ENCODE data around the gene EMC9.

EMC9 gene

DNA sequence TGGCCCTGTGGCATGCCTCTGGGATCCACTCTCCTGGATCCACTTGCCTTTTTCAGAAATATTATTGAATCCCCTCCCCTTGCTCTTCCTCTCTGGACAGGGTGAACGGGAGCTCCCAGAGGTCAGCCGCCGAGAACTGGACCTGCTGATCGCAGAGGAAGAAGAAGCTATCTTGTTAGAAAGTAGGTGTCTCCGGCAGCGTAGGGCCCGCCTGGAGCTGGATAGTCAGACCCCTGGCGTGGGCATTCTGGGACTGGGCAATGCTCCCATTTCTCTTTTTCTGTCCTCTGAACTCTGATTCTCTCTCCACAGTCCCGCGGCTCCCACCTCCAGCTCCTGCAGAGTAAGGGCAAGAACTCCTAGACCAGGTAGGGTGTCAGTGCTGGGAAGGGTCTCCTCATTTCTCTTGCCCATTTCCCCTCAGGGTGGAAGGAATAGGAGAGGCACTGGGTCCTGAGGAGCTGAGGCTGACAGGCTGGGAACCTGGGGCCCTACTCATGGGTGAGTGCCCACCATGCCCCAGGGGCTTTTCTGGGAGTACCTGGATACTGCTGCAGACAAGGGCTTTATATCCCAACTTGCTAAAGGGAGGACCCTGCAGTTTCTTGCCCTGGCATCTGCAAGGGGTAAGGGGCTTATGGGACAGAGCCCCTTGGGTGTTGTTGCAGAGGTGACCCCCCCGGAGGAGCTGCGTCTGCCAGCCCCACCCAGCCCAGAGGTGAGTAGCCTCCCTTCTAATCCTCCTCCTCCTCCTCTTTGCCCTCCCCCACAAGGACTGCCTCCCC lies 35.8 kb upstream of the EMC9 start:
- DNase-seq (ENCODE audit: low read depth in 4 of 4, low spot score in 1 of 4): no peak

- no peak for DNase-seq (ENCODE audit: low read depth in 4 of 4, low spot score in 1 of 4)
Observed at GRCh38 chr14:24176599-24176998, 35.2 kb upstream of the EMC9 start.

DNA sequence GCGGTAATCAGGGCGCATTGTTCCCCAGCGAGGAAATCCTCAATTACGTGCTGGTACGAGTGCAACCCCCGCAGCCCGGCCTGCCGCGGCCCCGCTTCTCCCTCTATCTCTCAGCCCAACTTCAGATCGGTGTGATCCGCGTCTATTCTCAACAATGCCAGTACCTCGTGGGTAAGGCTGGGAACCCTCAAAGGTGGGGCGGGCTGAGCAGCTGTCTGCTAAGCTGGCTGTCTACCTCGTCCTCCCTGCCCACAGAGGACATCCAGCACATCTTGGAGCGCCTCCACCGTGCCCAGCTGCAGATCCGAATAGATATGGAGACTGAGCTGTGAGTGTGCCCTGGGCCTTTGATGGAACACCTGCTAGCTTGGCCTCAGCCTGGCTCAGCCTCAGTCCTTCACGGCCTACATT lies 31.5 kb upstream of the EMC9 start:
- DNase-seq (ENCODE audit: low read depth in 4 of 4, low spot score in 1 of 4): no peak

DNA sequence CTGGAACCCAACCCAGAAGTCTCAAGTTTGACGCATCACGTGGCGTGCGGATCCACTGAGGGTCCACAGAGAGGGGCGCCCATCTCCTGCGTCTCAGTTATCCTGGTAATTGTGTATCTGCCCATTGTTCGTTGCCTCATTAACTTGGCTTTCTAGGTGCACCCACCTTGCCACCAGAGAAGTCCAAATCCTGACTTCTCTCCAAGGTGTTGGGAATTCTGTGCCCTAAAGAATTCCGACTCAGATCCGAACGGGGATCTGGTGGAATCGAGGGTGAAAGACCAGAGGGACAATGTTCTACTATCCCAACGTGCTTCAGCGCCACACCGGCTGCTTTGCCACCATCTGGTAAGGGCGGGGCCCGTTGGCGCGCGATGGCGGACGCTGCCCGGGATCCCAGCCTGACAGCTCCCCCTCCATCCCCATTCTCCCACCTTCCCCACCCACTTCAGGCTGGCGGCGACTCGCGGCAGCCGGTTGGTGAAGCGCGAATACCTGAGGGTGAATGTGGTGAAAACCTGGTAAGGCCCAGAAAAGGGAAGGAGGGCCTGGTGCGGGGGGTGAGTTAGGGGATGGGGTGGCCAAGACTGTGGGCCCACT lies 31.0 kb upstream of the EMC9 start:
- no peak for DNase-seq (ENCODE audit: low read depth in 4 of 4, low spot score in 1 of 4)

DNA sequence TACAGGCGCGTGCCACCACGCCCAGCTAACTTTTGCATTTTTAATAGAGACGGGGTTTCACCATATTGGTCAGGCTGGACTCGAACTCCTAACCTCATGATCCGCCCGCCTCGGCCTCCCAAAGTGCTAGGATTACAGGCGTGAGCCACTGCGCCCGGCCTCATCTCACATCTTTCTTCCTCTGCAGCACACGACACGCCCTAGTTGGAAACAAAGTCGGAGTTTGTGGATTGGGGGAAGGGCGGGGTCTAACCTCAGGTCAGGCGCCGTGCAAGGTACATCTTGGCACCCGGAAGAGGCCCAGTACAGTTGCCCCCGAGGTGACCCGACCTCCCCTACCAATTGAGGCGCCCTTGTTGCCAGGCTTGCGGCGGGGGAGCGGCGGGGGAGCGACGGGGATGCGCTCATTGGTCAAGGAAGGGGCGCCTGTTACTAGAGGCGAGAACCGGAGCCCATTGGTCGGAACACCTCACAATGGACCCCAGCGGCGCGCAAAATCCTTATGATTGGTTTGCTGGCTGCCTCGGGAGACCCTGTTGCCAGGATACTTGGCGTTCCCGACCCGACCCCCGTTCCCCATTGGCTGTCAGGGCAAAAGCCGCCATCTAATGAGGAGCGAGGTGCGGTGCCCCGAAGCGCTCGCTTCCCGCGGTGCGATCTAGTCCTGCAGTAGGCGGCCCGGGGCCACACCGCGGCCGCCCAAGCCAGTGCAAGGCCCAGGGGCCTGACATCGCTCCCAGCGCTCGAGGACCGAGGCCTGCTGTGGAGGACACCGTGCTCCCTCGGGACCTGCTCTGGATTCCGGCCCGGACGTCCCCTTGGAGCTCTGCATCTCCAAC lies 30.2 kb upstream of the EMC9 start, which contains the start of gene REC8:
Gene REC8, plus strand, starts transcription at position 659 of the 839 bp plus-strand sequence. CDS start 473 bp downstream, outside the sequence.
- DNase-seq (ENCODE audit: low read depth in 4 of 4, low spot score in 1 of 4): peak in 2 of 4 experiments; percentile 37 to 58

- DNase-seq (ENCODE audit: low read depth in 4 of 4, low spot score in 1 of 4): no peak
Observed at GRCh38 chr14:24167469-24168114, 26.2 kb upstream of the EMC9 start.

DNA sequence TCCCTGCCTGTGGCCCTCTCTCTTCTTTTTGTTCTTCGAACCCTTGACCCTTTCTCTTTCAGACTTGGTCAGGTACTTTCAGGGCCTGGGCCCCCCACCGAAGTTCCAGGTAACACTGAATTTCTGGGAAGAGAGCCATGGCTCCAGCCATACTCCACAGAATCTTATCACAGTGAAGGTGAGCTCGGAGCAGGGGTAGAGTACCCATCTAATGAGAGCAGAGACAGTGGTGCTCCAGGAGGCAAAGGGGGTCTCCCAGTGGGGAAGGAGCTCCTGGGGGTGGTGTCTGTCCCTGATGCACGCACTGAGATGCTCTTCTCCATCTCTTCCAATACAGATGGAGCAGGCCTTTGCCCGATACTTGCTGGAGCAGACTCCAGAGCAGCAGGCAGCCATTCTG lies 24.4 kb upstream of the EMC9 start:
- DNase-seq (ENCODE audit: low read depth in 4 of 4, low spot score in 1 of 4): no peak

DNA sequence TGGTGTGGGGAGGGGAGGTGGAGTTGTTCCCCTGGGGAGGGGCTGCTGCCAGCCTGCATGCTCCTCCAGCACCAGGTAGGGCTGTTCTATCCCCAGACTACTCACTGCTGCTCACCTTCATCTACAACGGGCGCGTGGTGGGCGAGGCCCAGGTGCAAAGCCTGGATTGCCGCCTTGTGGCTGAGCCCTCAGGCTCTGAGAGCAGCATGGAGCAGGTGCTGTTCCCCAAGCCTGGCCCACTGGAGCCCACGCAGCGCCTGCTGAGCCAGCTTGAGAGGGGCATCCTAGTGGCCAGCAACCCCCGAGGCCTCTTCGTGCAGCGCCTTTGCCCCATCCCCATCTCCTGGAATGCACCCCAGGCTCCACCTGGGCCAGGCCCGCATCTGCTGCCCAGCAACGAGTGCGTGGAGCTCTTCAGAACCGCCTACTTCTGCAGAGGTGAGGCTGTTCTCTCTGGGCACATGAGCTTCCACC lies 23.2 kb upstream of the EMC9 start:
- DNase-seq (ENCODE audit: low read depth in 4 of 4, low spot score in 1 of 4): no peak

GRCh38 chr14:24162093-24162492 lies 20.7 kb upstream of the EMC9 start:
- DNase-seq (ENCODE audit: low read depth in 4 of 4, low spot score in 1 of 4): no peak

DNA sequence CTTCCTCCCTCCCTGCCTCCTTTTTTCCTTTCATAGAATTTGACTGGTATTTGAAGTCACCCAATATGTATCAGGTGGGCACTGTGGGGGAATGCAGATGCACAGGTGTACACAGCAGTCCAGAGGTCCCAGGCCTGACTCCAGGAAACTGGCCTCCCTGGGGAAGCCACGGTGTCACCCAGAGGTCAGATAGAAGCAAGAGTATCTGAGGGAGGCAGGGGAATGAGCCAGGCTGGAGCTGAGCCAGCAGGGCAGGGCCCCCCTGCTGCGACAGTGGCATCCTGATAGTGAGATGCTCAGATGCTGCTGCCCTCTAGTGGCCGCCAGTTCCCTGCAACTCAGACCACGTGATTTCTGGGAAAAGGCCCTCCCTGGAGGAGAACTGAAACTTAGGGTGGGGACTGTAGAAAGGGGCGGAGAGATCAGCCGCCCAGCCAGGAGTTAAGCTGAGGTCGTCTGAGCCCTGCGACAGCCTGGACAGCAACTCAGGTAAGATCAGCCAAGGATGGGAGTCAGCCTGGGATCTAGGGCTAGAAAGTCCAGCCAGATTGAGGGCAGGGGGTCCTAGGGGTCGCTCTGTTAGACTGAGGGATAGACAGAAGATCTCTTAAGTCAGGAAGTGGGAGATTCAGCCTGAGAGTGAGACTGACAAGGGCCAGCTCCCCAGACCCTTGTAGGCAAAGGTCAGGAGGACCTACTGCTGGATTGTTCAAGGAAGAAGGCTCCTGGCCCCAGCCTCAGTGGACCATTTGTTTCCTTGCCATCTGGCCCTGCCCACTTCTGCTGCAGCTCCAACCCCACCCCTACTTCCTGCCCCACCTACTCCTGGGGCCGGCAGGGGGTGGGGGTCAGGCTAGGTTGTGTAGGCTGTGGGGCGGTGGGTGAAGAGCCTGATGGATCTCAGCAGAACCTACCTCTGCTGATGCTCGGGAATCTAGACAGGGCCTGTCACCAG lies 19.7 kb upstream of the EMC9 start, which contains the start of gene IRF9:
Gene IRF9, plus strand, starts transcription at position 416 of the 955 bp plus-strand sequence. CDS start 880 bp downstream, outside the sequence.
- DNase-seq (ENCODE audit: low read depth in 4 of 4, low spot score in 1 of 4): peak; percentile 96 to 100 (median 98)

GRCh38 chr14:24160499-24160849 lies 19.1 kb upstream of the EMC9 start:
- DNase-seq (ENCODE audit: low read depth in 4 of 4, low spot score in 1 of 4): no peak

GRCh38 chr14:24159777-24160498 lies 18.5 kb upstream of the EMC9 start:
- no peak for DNase-seq (ENCODE audit: low read depth in 4 of 4, low spot score in 1 of 4)

GRCh38 chr14:24157331-24157730 lies 15.9 kb upstream of the EMC9 start:
- DNase-seq (ENCODE audit: low read depth in 4 of 4, low spot score in 1 of 4): no peak

GRCh38 chr14:24156840-24157239 lies 15.4 kb upstream of the EMC9 start:
- no peak for DNase-seq (ENCODE audit: low read depth in 4 of 4, low spot score in 1 of 4)

GRCh38 chr14:24155100-24155499 lies 13.7 kb upstream of the EMC9 start:
- DNase-seq (ENCODE audit: low read depth in 4 of 4, low spot score in 1 of 4): no peak

GRCh38 chr14:24151404-24152080 lies 10.2 kb upstream of the EMC9 start:
- no peak for DNase-seq (ENCODE audit: low read depth in 4 of 4, low spot score in 1 of 4)

- no peak for DNase-seq (ENCODE audit: low read depth in 4 of 4, low spot score in 1 of 4)
Observed at GRCh38 chr14:24150993-24151392, 9.6 kb upstream of the EMC9 start.

DNA sequence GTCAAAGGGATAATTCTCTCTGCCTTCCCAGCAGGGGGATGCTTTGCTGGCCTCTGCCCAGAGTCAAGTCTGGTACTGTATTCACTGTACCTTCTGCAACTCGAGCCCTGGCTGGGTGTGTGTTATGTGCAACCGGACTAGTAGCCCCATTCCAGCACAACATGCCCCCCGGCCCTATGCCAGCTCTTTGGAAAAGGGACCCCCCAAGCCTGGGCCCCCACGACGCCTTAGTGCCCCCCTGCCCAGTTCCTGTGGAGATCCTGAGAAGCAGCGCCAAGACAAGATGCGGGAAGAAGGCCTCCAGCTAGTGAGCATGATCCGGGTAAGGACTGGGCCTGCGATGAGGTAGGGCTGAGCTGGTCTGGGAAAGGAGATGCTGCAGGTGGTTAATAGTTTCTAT lies 9.2 kb upstream of the EMC9 start:
- no peak for DNase-seq (ENCODE audit: low read depth in 4 of 4, low spot score in 1 of 4)

- DNase-seq (ENCODE audit: low read depth in 4 of 4, low spot score in 1 of 4): no peak
Observed at GRCh38 chr14:24150061-24150460, 8.7 kb upstream of the EMC9 start.
